ENCODE measurements around the gene SDK1. TPM values are rescaled to one million over a fixed set of nuclear protein-coding genes. Genes with fewer than 3 reads are reported as not detected.

Gene SDK1
- total RNA-seq, 1 donor from 2014 or later: 225 TPM

DNA sequence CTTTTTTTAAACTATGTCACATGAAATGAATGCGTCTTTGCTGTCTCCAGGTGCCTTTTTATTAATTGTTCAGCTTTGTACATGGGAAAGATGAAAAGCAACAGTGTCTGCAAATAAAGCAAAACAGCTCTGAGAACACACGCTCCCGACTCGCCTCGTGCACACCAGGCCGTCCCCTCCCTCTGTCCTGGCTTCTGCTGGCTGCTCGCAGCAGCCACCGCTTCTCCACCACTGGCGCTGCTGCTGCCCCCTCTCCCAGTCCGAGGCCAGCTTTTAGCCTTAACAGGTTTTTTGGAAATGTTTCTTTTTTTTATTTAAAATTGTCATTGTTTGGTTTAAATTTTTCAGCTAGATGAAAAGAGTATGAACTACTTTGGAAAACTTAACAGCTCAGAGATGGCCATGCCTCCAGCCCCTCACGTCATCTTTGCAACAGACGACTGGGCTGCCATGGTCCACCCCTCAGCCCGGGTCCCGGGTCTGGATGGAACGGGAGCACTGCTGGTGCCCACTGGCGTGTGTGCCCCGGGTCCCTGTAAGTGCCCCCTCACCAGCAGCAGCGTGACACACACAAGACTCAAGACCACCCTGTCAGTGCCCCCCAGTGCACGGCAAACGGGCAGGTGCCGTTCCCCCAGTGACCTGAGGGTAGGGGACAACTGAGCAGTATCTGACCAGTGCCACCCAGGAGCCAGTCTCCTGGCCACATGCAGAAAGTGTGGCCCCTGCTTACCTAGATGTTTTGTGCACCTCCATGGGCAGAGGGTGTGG, 965.4 kb downstream of the SDK1 start:
- Mint-ChIP-seq H3K9me3 (ENCODE audit: unreplicated experiment) (peaks cover 14% of the 10 kb centered on the region), H3K4me3 (ENCODE audit: unreplicated experiment) (no peak overlapping the region), H3K36me3 (ENCODE audit: unreplicated experiment) (no peaks in the 10 kb centered on the region), H3K4me1 (ENCODE audit: low read depth, unreplicated experiment) (peaks cover 3% of the 10 kb centered on the region), H3K27ac (ENCODE audit: unreplicated experiment) (no peak overlapping the region), H3K27me3 (ENCODE audit: unreplicated experiment) (peaks cover 14% of the 10 kb centered on the region)
- TF ChIP-seq, protein P1, sequence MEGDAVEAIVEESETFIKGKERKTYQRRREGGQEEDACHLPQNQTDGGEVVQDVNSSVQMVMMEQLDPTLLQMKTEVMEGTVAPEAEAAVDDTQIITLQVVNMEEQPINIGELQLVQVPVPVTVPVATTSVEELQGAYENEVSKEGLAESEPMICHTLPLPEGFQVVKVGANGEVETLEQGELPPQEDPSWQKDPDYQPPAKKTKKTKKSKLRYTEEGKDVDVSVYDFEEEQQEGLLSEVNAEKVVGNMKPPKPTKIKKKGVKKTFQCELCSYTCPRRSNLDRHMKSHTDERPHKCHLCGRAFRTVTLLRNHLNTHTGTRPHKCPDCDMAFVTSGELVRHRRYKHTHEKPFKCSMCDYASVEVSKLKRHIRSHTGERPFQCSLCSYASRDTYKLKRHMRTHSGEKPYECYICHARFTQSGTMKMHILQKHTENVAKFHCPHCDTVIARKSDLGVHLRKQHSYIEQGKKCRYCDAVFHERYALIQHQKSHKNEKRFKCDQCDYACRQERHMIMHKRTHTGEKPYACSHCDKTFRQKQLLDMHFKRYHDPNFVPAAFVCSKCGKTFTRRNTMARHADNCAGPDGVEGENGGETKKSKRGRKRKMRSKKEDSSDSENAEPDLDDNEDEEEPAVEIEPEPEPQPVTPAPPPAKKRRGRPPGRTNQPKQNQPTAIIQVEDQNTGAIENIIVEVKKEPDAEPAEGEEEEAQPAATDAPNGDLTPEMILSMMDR (IDR thresholded peaks at IDR 0.05; ENCODE audit: partially characterized antibody, unreplicated experiment): no peak
- DNase-seq: no peak

GRCh38 chr7:4267341-4268039, 966.4 kb downstream of the SDK1 start:
- DNase-seq: no peak

GRCh38 chr7:4268040-4268965, 967.3 kb downstream of the SDK1 start:
- Mint-ChIP-seq H3K4me1 (ENCODE audit: low read depth, unreplicated experiment) (peaks cover 3% of the 10 kb centered on the region), H3K9me3 (ENCODE audit: unreplicated experiment) (peaks cover 24% of the 10 kb centered on the region), H3K36me3 (ENCODE audit: unreplicated experiment) (no peaks in the 10 kb centered on the region), H3K27ac (ENCODE audit: unreplicated experiment) (no peak overlapping the region), H3K4me3 (ENCODE audit: unreplicated experiment) (no peak overlapping the region), H3K27me3 (ENCODE audit: unreplicated experiment) (peaks cover 12% of the 10 kb centered on the region)
- DNase-seq: no peak
- TF ChIP-seq, protein P1 (IDR thresholded peaks at IDR 0.05; ENCODE audit: partially characterized antibody, unreplicated experiment): no peak

More at GRCh38 chr7:4267341-4268039, 966.4 kb downstream of the SDK1 start:
- H3K4me1 Mint-ChIP-seq (ENCODE audit: low read depth, unreplicated experiment): peaks cover 3% of the 10 kb centered on the region
- peaks cover 21% of the 10 kb centered on the region for H3K9me3 Mint-ChIP-seq (ENCODE audit: unreplicated experiment)
- TF ChIP-seq, protein P1 (IDR thresholded peaks at IDR 0.05; ENCODE audit: partially characterized antibody, unreplicated experiment): no peak
- H3K36me3 Mint-ChIP-seq (ENCODE audit: unreplicated experiment): no peaks in the 10 kb centered on the region
- no peak overlapping the region for H3K4me3 Mint-ChIP-seq (ENCODE audit: unreplicated experiment)
- peaks cover 14% of the 10 kb centered on the region for H3K27me3 Mint-ChIP-seq (ENCODE audit: unreplicated experiment)
- no peak overlapping the region for H3K27ac Mint-ChIP-seq (ENCODE audit: unreplicated experiment)

DNA sequence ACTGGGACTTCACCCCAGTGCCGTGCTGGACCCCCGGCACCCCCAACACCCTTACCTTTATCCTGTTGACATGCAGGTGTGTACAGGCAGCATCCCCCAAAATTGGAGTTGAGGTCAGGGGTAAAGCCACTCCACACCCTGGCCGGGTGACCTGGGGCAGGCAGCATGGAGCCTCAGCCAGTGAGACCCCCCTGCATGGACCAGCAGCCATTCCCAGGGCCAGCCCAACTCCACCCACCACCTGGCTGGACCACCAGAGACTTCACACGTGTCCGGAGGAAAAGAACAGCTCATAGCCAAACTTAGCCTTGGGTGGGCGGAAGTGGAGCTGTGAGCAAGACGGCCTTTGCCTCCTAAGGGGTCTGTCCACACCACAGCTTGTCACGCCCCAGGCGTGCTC, 968.0 kb downstream of the SDK1 start:
- H3K9me3 Mint-ChIP-seq (ENCODE audit: unreplicated experiment): peaks cover 29% of the 10 kb centered on the region
- DNase-seq: no peak
- peaks cover 3% of the 10 kb centered on the region for H3K4me1 Mint-ChIP-seq (ENCODE audit: low read depth, unreplicated experiment)
- no peak overlapping the region for H3K4me3 Mint-ChIP-seq (ENCODE audit: unreplicated experiment)
- peaks cover 4% of the 10 kb centered on the region for H3K36me3 Mint-ChIP-seq (ENCODE audit: unreplicated experiment)
- no peak overlapping the region for H3K27ac Mint-ChIP-seq (ENCODE audit: unreplicated experiment)
- peaks cover 17% of the 10 kb centered on the region for H3K27me3 Mint-ChIP-seq (ENCODE audit: unreplicated experiment)
- TF ChIP-seq, protein P1 (IDR thresholded peaks at IDR 0.05; ENCODE audit: partially characterized antibody, unreplicated experiment): no peak
